Fibroblast of the aortic adventitia (primary cell): ENCODE measurements around the gene LMLN. TPM values are rescaled to one million over a fixed set of nuclear protein-coding genes. Genes with fewer than 3 reads are reported as not detected.

Experiments
- DNase-seq: peaks from one replicate; pipeline ENCODE4 v3.0.0-alpha.2; 2010; ENCODE audit warnings: low read depth
- H3K4me3 ChIP-seq: 2 replicates; pipeline ENCODE4 v1.5.1; 2011; ENCODE audit warnings: low read depth, mild to moderate bottlenecking, control low read depth, low read length, moderate library complexity
- CTCF ChIP-seq: IDR thresholded peaks from 2 replicates; pipeline ENCODE4 v1.5.1; 2011; ENCODE audit warnings: mild to moderate bottlenecking, low read length, control low read depth, inconsistent platforms; ENCODE audit not compliant: insufficient read depth
- total RNA-seq: library from RNA; depleted of rRNA; stranded (reverse); fragments of >200 nt; gene quantifications from 2 replicates; pipeline ENCODE4 v1.2.3, GENCODE V29; 2012; ENCODE audit warnings: low replicate concordance

LMLN gene
- total RNA-seq, 1 donor = 9.2 TPM

DNA sequence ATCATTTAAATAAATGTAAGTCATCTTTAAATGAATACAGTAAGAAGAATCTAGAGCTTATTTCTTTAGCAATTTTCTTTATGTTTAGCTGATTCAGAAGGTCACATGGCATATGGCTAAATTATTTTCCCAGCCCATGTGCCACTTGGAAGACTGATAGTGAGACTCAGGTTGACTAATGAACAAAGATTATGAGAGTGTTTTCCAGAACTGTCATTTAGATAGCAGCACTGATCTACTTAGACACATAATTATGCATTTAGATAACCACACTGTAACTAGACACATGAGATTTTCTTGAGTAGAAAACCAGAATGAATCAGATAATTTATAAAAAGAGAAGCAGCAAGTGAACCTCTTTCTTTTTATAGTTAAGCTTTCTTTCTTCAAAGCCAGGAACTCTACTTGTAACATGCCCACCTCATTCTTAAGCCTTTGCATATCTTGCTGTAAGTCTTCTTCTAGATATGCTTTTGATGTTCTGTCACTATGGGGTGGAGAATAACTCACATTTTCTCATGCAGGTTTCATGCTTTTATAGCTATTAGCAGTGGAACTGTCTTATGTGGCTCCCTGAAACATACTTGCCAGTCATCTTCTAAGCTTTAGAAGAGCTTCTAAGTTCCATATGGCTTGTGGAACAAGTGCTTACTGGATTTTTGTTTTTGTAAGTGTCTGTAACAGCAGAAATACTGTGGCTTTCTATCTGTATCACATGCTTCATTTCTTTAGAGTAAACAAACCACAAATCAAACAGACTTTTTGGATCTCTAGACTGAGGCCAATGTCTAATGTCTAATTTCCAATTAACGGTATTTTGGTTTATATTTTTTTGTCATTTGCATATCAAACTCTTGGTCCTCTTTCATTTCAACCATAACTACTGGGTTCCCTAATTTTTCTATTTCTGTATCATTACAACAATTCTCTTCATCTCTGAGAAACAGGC lies 101.4 kb downstream of the LMLN start:
- no peak for DNase-seq
- no peak for TF ChIP-seq CTCF
- H3K4me3 ChIP-seq = no peak overlapping the region

DNA sequence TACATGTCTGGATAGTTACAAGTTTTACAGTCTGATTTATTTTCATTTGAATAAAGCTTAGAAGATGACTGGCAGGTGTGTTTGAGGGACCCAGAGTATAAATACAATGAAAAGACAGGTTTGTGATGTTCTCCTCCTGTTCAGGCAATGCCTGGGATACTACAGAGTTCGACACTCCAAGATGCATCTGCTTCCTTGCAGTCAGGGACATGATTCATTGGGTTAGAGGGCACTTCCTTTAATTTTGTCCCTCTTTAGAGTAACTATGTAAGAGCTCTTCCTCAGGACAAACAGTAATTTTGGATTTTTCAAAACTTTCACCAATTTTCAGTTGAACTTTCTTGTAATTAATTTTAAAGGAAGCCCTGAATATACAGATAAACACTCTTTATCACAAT lies 102.0 kb downstream of the LMLN start:
- no peak overlapping the region for H3K4me3 ChIP-seq
- TF ChIP-seq CTCF = no peak
- DNase-seq = no peak

DNA sequence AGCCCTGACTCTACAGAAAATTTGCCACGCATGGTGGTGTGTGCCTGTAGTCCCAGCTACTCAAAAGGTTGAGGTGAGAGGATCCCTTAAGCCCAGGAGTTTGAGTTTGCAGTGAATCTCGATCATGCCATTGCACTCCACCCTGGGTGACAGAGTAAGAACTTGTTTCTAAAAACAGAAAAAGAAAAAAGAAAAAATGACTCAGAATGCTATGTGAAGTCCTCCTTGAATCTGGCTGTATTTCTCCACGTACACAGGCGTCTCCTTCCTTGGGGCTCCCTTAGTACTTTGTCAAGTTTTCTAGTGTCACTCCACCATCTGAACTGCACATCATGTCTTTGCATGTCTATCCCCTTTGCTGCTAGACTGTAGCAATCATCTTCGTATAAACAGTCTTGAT lies 104.4 kb downstream of the LMLN start:
- no peak overlapping the region for H3K4me3 ChIP-seq
- no peak for DNase-seq
- no peak for TF ChIP-seq CTCF

DNA sequence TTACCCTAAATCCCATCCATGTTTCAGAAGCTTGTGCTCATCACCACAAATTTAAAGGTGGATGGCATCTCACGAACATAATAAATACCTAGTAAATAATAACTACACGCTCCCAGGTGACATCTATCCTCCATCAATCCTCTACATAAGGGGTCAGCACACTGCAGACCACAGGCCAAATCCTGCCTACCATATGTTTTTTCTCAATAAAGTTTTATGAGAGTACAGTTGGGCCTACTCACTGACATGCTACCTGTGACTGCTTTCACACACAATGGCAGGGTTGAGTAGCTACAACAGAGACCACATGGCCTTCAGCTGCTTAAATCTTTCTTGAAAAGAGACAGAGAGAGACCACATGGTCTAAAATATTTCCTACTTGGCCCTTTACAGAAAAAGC lies 105.9 kb downstream of the LMLN start:
- DNase-seq = no peak
- H3K4me3 ChIP-seq = no peak overlapping the region
- no peak for TF ChIP-seq CTCF

GRCh38 chr3:198067416-198067815 lies 107.4 kb downstream of the LMLN start:
- TF ChIP-seq CTCF = no peak

GRCh38 chr3:198070871-198071270 lies 110.9 kb downstream of the LMLN start:
- no peak for TF ChIP-seq CTCF
- DNase-seq = no peak

More at GRCh38 chr3:198067416-198067815, 107.4 kb downstream of the LMLN start:
- no peak for DNase-seq
- no peak overlapping the region for H3K4me3 ChIP-seq

More at GRCh38 chr3:198070871-198071270, 110.9 kb downstream of the LMLN start:
- H3K4me3 ChIP-seq = no peak overlapping the region
